Endothelial cell (in vitro differentiated cells): Measurements from ENCODE around the gene SCRG1. TPM values are rescaled to one million over a fixed set of nuclear protein-coding genes. Genes with fewer than 3 reads are reported as not detected.

Experiments
- DNase-seq: peaks from one replicate; pipeline ENCODE4 v3.0.0; 2021; ENCODE audit warnings: low spot score
- H3K27ac Mint-ChIP-seq: one replicate; pipeline ENCODE4 v1.8.0; 2021; ENCODE audit warnings: mixed read lengths, inconsistent platforms; ENCODE audit not compliant: unreplicated experiment
- H3K27me3 Mint-ChIP-seq: one replicate; pipeline ENCODE4 v1.8.0; 2021; ENCODE audit warnings: mild to moderate bottlenecking, moderate library complexity, mixed read lengths, inconsistent platforms; ENCODE audit not compliant: unreplicated experiment
- H3K36me3 Mint-ChIP-seq: one replicate; pipeline ENCODE4 v1.8.0; 2021; ENCODE audit warnings: mild to moderate bottlenecking, low read depth, mixed read lengths, inconsistent platforms; ENCODE audit not compliant: unreplicated experiment
- H3K4me1 Mint-ChIP-seq: one replicate; pipeline ENCODE4 v1.8.0; 2021; ENCODE audit warnings: mild to moderate bottlenecking, mixed read lengths, inconsistent platforms; ENCODE audit not compliant: unreplicated experiment
- H3K4me3 Mint-ChIP-seq: one replicate; pipeline ENCODE4 v1.8.0; 2021; ENCODE audit warnings: mild to moderate bottlenecking, mixed read lengths, inconsistent platforms; ENCODE audit not compliant: unreplicated experiment
- H3K9me3 Mint-ChIP-seq: one replicate; pipeline ENCODE4 v1.8.0; 2021; ENCODE audit warnings: mixed read lengths, inconsistent platforms; ENCODE audit not compliant: unreplicated experiment
- total RNA-seq: library from RNA; stranded (reverse); fragmentation: NEBNext Ultra II Directional; extraction: Animal tissue kit (Norgen Biotek cat#: 25700); gene quantifications from one replicate; pipeline ENCODE4 v1.2.1, GENCODE V29; 2021; ENCODE audit not compliant: unreplicated experiment
- TF ChIP-seq, protein P1 (sequence below): fragments of 200-600 bp; sonication (generic); IDR thresholded peaks from one replicate; pipeline ENCODE4 v1.5.0; 2021; ENCODE audit warnings: antibody characterized with exemption; ENCODE audit not compliant: unreplicated experiment

Gene SCRG1
- total RNA-seq, 1 donor from 2014 or later: not detected

DNA sequence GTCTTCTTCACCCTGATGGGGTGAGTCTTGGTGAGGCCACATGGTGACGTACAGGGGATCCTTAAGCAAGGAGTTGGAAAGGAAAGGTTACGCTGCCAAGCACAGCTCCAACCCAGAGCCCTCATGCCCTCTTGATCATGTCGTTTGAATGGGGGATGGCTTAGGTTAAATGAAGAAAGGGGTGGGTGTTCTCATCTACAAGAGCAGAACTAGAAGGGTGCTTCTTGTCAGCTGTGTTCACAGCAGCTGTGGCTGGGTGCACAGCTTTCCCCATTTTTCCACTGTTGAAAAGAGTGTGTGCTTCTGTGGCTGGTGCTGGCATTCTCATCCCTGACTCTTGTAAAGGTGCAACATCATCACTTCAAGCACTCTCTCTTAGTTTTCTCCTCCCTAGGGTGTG is 15.5 kb upstream of the SCRG1 start:
- H3K36me3 Mint-ChIP-seq: no peaks in the 10 kb centered on the region
- TF ChIP-seq, protein P1, sequence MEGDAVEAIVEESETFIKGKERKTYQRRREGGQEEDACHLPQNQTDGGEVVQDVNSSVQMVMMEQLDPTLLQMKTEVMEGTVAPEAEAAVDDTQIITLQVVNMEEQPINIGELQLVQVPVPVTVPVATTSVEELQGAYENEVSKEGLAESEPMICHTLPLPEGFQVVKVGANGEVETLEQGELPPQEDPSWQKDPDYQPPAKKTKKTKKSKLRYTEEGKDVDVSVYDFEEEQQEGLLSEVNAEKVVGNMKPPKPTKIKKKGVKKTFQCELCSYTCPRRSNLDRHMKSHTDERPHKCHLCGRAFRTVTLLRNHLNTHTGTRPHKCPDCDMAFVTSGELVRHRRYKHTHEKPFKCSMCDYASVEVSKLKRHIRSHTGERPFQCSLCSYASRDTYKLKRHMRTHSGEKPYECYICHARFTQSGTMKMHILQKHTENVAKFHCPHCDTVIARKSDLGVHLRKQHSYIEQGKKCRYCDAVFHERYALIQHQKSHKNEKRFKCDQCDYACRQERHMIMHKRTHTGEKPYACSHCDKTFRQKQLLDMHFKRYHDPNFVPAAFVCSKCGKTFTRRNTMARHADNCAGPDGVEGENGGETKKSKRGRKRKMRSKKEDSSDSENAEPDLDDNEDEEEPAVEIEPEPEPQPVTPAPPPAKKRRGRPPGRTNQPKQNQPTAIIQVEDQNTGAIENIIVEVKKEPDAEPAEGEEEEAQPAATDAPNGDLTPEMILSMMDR: no peak

DNA sequence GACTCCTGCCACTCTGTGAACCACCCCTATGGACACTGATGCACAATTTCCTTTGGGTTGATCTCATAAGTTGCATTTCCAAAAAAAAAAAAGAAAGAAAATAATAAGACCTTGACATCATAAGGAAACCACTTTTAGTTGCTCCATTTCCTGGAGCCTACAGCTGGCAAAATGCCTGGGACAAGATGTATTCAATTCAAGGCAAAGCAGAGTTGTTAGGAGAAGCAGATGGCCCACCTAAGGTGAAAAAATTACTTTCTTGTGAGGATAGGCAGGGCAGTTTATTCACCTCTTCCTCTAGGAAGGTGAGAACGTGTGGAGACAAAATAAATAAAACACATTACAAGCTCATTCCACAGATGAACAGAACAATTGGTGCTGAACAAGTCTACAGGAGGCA is 14.1 kb upstream of the SCRG1 start:
- H3K36me3 Mint-ChIP-seq: no peaks in the 10 kb centered on the region
- TF ChIP-seq, protein P1: no peak
- H3K4me3 Mint-ChIP-seq: no peak overlapping the region
- peaks cover under 1% of the 10 kb centered on the region for H3K27me3 Mint-ChIP-seq
- peaks cover 6% of the 10 kb centered on the region for H3K4me1 Mint-ChIP-seq
- no peak overlapping the region for H3K27ac Mint-ChIP-seq
- no peaks in the 10 kb centered on the region for H3K9me3 Mint-ChIP-seq
- DNase-seq: no peak

More for the DNA sequence above, 15.5 kb upstream of the SCRG1 start:
- peaks cover 2% of the 10 kb centered on the region for H3K27me3 Mint-ChIP-seq
- peaks cover 20% of the 10 kb centered on the region for H3K4me1 Mint-ChIP-seq
- H3K4me3 Mint-ChIP-seq: no peak overlapping the region
- H3K9me3 Mint-ChIP-seq: no peaks in the 10 kb centered on the region
- H3K27ac Mint-ChIP-seq: no peak overlapping the region
- no peak for DNase-seq

DNA sequence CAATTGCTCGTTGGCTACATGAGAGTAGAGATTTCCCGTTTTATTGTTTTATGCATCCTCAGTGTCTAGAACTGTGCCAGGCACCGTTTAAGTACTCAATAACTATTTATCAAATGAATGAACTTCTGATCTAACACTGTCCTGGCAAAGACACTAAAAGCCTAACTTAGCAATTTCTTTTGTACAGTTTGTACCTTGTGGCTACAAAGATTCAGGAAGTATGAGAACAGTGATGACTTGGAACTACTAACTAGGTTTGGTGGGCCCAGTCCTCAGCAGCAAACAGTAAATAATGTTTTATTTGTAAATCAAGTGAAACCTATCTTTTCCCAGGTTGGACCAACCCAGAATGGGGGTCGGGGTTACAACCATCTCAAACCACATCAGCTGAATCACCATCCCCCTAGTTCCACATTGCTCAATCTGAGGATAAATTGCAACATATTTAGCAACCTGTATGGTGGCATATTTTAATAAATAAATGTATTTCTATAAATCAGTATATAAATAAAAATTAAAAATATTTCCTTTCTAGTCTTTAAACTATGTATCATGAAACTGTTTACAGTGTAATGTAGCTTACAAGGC is 12.3 kb upstream of the SCRG1 start:
- H3K4me1 Mint-ChIP-seq: no peaks in the 10 kb centered on the region
- H3K36me3 Mint-ChIP-seq: no peaks in the 10 kb centered on the region
- no peak overlapping the region for H3K27ac Mint-ChIP-seq
- no peak overlapping the region for H3K4me3 Mint-ChIP-seq
- no peaks in the 10 kb centered on the region for H3K9me3 Mint-ChIP-seq
- no peaks in the 10 kb centered on the region for H3K27me3 Mint-ChIP-seq
- TF ChIP-seq, protein P1: no peak
- no peak for DNase-seq

DNA sequence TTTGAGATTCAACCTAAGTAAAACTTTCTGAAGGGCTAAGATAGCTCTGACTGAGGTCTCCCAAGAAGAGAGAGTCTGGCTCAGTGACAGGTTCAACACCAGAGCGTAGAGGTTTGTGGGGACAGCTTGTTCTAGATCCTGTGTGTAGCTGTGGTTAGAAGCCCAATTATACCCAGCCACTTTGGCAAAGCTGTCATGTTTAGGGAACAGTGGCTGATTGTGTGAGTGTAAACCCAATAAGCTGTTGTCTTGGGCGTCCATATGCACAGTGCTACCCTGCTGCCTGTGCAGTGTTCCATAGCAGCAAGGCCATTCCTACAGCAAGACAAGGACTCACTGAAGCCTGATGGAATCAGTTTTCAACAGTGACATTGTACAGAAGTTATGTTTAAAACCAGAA is 11.2 kb upstream of the SCRG1 start:
- no peaks in the 10 kb centered on the region for H3K36me3 Mint-ChIP-seq
- H3K27ac Mint-ChIP-seq: no peak overlapping the region
- TF ChIP-seq, protein P1: no peak
- no peaks in the 10 kb centered on the region for H3K4me1 Mint-ChIP-seq
- H3K27me3 Mint-ChIP-seq: no peaks in the 10 kb centered on the region
- H3K9me3 Mint-ChIP-seq: no peaks in the 10 kb centered on the region
- no peak overlapping the region for H3K4me3 Mint-ChIP-seq
- DNase-seq: no peak

DNA sequence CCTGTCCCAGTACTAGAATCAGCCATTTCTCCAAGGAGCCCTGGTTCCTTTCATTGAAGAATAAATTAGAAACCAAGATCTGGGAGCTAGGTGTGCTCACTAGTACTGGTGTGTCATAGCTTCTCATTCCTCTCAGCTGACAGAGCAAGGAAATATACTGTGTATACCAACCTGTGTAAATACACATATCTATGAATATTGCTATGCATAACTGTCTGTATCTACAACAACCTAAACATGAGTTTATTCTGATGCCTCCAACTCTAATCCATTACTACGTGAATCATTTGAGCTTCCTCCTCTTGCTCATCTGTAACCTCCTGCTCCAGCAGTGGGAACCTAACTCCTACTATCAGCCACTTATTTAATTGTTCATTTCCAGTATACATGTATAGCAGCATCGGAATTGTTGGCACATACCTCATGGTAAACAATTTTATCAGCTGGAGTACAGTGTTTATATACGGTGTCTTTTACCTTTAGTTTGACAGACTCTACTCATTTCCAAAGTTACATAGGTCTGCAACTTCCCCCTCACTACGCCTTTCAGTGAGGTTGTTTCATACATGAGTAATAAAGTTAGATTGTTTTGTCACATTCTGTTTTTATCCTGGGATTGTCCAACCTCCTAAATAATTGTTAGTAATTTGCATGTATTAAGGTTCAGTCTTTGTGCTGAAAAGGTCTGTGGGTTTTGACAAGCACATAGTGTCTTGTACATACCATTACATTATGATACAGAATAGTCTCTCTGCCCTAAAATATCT is 7.1 kb upstream of the SCRG1 start:
- TF ChIP-seq, protein P1: no peak
- DNase-seq: no peak
- no peak overlapping the region for H3K4me3 Mint-ChIP-seq
- no peaks in the 10 kb centered on the region for H3K4me1 Mint-ChIP-seq
- no peaks in the 10 kb centered on the region for H3K27me3 Mint-ChIP-seq
- no peak overlapping the region for H3K27ac Mint-ChIP-seq
- no peaks in the 10 kb centered on the region for H3K36me3 Mint-ChIP-seq
- no peaks in the 10 kb centered on the region for H3K9me3 Mint-ChIP-seq
